GM23248 (cell line): Measurements from ENCODE around the gene ZFP57. TPM values are rescaled to one million over a fixed set of nuclear protein-coding genes. Genes with fewer than 3 reads are reported as not detected.

Source experiments
- DNase-seq: peaks from one replicate; pipeline ENCODE4 v3.0.0-alpha.2; 2015
- H2AFZ ChIP-seq: fragments of 200-600 bp; sonication (generic); 2 replicates; pipeline ENCODE4 v1.6.1; 2016; ENCODE audit warnings: antibody characterized with exemption
- H3F3A ChIP-seq: fragments of 200-600 bp; sonication (generic); 2 replicates; pipeline ENCODE4 v1.6.1; 2016; ENCODE audit warnings: mild to moderate bottlenecking, antibody characterized with exemption, mixed run types; ENCODE audit not compliant: insufficient read depth
- H3K27ac ChIP-seq: fragments of 200-600 bp; sonication (generic); 2 replicates; pipeline ENCODE4 v1.5.1; 2016; ENCODE audit warnings: mild to moderate bottlenecking
- H3K27me3 ChIP-seq: fragments of 200-600 bp; sonication (generic); replicated peaks from 2 replicates; pipeline ENCODE4 v1.6.1; 2016; ENCODE audit warnings: mild to moderate bottlenecking; ENCODE audit not compliant: insufficient read depth
- H3K36me3 ChIP-seq: fragments of 200-600 bp; sonication (generic); 2 replicates; pipeline ENCODE4 v1.6.1; 2016; ENCODE audit warnings: low read depth, mild to moderate bottlenecking
- H3K4me1 ChIP-seq: fragments of 200-600 bp; sonication (generic); 2 replicates; pipeline ENCODE4 v1.6.1; 2016; ENCODE audit warnings: mild to moderate bottlenecking; ENCODE audit not compliant: insufficient read depth
- H3K4me2 ChIP-seq: fragments of 200-600 bp; sonication (generic); one replicate; pipeline ENCODE4 v1.6.1; 2016; ENCODE audit warnings: mild to moderate bottlenecking; ENCODE audit not compliant: unreplicated experiment
- H3K4me3 ChIP-seq: fragments of 200-600 bp; sonication (generic); 2 replicates; pipeline ENCODE4 v1.5.1; 2016; ENCODE audit warnings: mild to moderate bottlenecking
- H3K79me2 ChIP-seq: fragments of 200-600 bp; sonication (generic); 2 replicates; pipeline ENCODE4 v1.6.1; 2016; ENCODE audit warnings: mild to moderate bottlenecking; ENCODE audit not compliant: insufficient read depth
- H3K9ac ChIP-seq: fragments of 200-600 bp; sonication (generic); 2 replicates; pipeline ENCODE4 v1.6.1; 2016; ENCODE audit warnings: mild to moderate bottlenecking
- H3K9me2 ChIP-seq: fragments of 200-600 bp; sonication (generic); 2 replicates; pipeline ENCODE4 v1.6.1; 2016; ENCODE audit warnings: mixed run types, mild to moderate bottlenecking, moderate library complexity; ENCODE audit not compliant: insufficient read depth
- H3K9me3 ChIP-seq: fragments of 200-600 bp; sonication (generic); one replicate; pipeline ENCODE4 v1.6.1; 2017; ENCODE audit warnings: low read depth
- H4K20me1 ChIP-seq: fragments of 200-600 bp; sonication (generic); 2 replicates; pipeline ENCODE4 v1.6.0; 2016; ENCODE audit not compliant: insufficient read depth
- EZH2 ChIP-seq: fragments of 200-600 bp; sonication (generic); IDR thresholded peaks from 2 replicates; pipeline ENCODE4 v1.6.1; 2018; ENCODE audit warnings: antibody characterized with exemption, mild to moderate bottlenecking; ENCODE audit not compliant: insufficient read depth, poor library complexity, severe bottlenecking
- EZH2phosphoT487 ChIP-seq: fragments of 200-600 bp; sonication (generic); IDR thresholded peaks from 2 replicates; pipeline ENCODE4 v1.6.1; 2018; ENCODE audit warnings: antibody characterized with exemption, moderate library complexity, mild to moderate bottlenecking, low read depth; ENCODE audit not compliant: insufficient read depth
- WGBS, 2 experiments: methylation state at CpG; one replicate each; pipeline ENCODE4 v1.1.6; 2015 to 2017; ENCODE audit warnings: low lambda C conversion rate in 2 of 2, low coverage in 1 of 2; ENCODE audit errors: missing lambda C conversion rate in 2 of 2; 5-methylcytosine and 5-hydroxymethylcytosine counted together
- in situ Hi-C: fragments of 300-500 bp; cut with MboI; formaldehyde crosslinking; loops from 2 replicates; pipeline ENCODE4 v1.15.0; 2020
- polyA plus RNA-seq: library from polyadenylated mRNA; unstranded; fragments of >200 nt; fragmentation: Nextera tagmentation; extraction: Ambion mirVana; gene quantifications from 2 replicates; pipeline ENCODE4 v1.2.1, GENCODE V29; 2016
- total RNA-seq: library from RNA; depleted of rRNA; stranded (reverse); fragments of >200 nt; shearing (Covaris generic); gene quantifications from 2 replicates; pipeline ENCODE4 v1.2.3, GENCODE V29; 2014

ZFP57 gene
- total and polyA plus RNA-seq, 2 experiments from 2014 or later: not detected

- WGBS, 2 experiments: 7 to 21% methylated on average over 1 of the region's 1 CpG
- Histone ChIP-seq H3K4me3 (no peak overlapping the region), H3K4me1 (no peaks in the 10 kb centered on the region), H4K20me1 (no peaks in the 10 kb centered on the region), H2AFZ (no peak overlapping the region), H3K27ac (no peak overlapping the region), H3K79me2 (no peaks in the 10 kb centered on the region), H3K9ac (no peak overlapping the region), H3K4me2 (no peak overlapping the region), H3K36me3 (no peaks in the 10 kb centered on the region), H3K27me3 (peaks cover 40% of the 10 kb centered on the region), H3K9me2 (no peaks in the 10 kb centered on the region), H3F3A (no peaks in the 10 kb centered on the region), H3K9me3 (no peaks in the 10 kb centered on the region)
- no peak for DNase-seq
- TF ChIP-seq EZH2 (no peak), EZH2phosphoT487 (no peak)
- in situ Hi-C loops: no loop called here
These were observed 9.9 kb downstream of the ZFP57 start for GRCh38 chr6:29671026-29671425.

- Histone ChIP-seq H3K9me2 (no peaks in the 10 kb centered on the region), H4K20me1 (no peaks in the 10 kb centered on the region), H3K36me3 (no peaks in the 10 kb centered on the region), H3K9ac (no peak overlapping the region), H3K4me3 (no peak overlapping the region), H3K4me2 (no peak overlapping the region), H2AFZ (no peak overlapping the region), H3K27ac (no peak overlapping the region), H3F3A (no peaks in the 10 kb centered on the region), H3K79me2 (no peaks in the 10 kb centered on the region), H3K27me3 (peaks cover 54% of the 10 kb centered on the region), H3K9me3 (no peaks in the 10 kb centered on the region), H3K4me1 (no peaks in the 10 kb centered on the region)
- WGBS, 2 experiments: 32 to 34% methylated on average over 5 of the region's 5 CpGs
- no peak for DNase-seq
- in situ Hi-C loops: no loop called here
- TF ChIP-seq EZH2phosphoT487 (no peak), EZH2 (no peak)
These were observed 13.8 kb downstream of the ZFP57 start for GRCh38 chr6:29667158-29667557.

GRCh38 chr6:29666826-29667130 lies 14.2 kb downstream of the ZFP57 start:
- no peak for DNase-seq
- H3F3A ChIP-seq: no peaks in the 10 kb centered on the region

GRCh38 chr6:29665942-29666825 lies 14.8 kb downstream of the ZFP57 start:
- no peak for DNase-seq
- H3K27ac ChIP-seq: no peak overlapping the region
- 50 to 54% methylated on average over 8 of the region's 8 CpGs for WGBS, 2 experiments
- no peaks in the 10 kb centered on the region for H3K9me3 ChIP-seq
- H3K9ac ChIP-seq: no peak overlapping the region
- no peaks in the 10 kb centered on the region for H4K20me1 ChIP-seq
- no peaks in the 10 kb centered on the region for H3K36me3 ChIP-seq
- H3K4me2 ChIP-seq: no peak overlapping the region
- peaks cover 50% of the 10 kb centered on the region for H3K27me3 ChIP-seq
- in situ Hi-C loops: no loop called here
- H3K79me2 ChIP-seq: no peaks in the 10 kb centered on the region
- H2AFZ ChIP-seq: no peak overlapping the region
- no peak for TF ChIP-seq EZH2
- no peak for TF ChIP-seq EZH2phosphoT487
- H3K4me1 ChIP-seq: no peaks in the 10 kb centered on the region
- no peak overlapping the region for H3K4me3 ChIP-seq
- H3K9me2 ChIP-seq: no peaks in the 10 kb centered on the region
- no peaks in the 10 kb centered on the region for H3F3A ChIP-seq

More at GRCh38 chr6:29666826-29667130, 14.2 kb downstream of the ZFP57 start:
- Histone ChIP-seq H3K9me3 (no peaks in the 10 kb centered on the region), H3K9me2 (no peaks in the 10 kb centered on the region), H3K4me2 (no peak overlapping the region), H3K79me2 (no peaks in the 10 kb centered on the region), H3K9ac (no peak overlapping the region), H3K4me1 (no peaks in the 10 kb centered on the region), H3K4me3 (no peak overlapping the region), H4K20me1 (no peaks in the 10 kb centered on the region), H3K27ac (no peak overlapping the region), H3K36me3 (no peaks in the 10 kb centered on the region), H2AFZ (no peak overlapping the region), H3K27me3 (peaks cover 56% of the 10 kb centered on the region)
- in situ Hi-C loops: no loop called here
- no peak for TF ChIP-seq EZH2
- TF ChIP-seq EZH2phosphoT487: no peak
- 88 to 100% methylated on average over 1 of the region's 1 CpG for WGBS, 2 experiments
